HG03280 (cell line): Measurements from ENCODE around the gene PSMB11.

Source experiments
- ATAC-seq: cut with Tn5 transposase; IDR thresholded peaks from one replicate; pipeline ENCODE4 v1.9.1; 2021; ENCODE audit warnings: mild to moderate bottlenecking, moderate library complexity; ENCODE audit not compliant: unreplicated experiment

The PSMB11 gene

DNA sequence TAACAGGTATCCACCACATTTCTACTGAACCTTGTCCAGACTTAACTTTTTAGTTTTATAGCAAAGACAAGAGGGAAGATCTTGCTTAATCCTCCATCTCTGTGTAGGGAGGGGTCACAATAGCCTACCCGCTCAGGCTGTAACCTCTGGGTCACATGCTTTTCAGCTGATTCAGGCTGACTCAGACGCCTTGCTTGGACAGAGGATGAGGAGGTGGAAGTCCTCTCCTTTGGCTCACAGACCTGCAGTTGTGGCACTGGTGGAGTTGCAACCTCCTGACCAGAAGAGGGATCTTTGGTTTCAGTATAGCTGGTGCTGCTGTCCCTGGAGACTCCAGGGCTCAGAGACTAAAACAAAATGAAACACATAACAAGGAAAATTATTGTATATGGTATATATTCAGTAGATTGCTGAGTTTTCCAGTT, 36.7 kb downstream of the PSMB11 start:
- no peak for ATAC-seq

DNA sequence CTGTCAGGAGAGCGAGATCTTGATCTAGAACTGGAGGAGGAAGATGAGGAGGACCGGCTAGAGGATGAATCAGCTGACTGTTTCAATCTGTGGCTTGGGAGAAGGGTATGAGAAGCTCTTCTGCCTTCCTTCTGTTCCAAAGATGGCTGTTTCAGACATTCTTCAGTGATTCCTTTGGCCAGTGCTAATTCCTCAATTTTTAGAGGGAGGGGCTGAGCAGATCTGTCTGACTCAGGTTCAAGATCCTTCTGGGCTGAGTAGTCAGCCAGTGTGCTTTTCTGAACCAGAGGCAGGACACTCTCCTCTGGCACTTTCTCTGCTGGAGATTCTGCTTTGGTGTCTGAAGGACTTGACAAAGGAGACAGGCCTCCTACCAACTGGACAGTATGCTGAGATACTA, 37.7 kb downstream of the PSMB11 start:
- ATAC-seq = no peak

DNA sequence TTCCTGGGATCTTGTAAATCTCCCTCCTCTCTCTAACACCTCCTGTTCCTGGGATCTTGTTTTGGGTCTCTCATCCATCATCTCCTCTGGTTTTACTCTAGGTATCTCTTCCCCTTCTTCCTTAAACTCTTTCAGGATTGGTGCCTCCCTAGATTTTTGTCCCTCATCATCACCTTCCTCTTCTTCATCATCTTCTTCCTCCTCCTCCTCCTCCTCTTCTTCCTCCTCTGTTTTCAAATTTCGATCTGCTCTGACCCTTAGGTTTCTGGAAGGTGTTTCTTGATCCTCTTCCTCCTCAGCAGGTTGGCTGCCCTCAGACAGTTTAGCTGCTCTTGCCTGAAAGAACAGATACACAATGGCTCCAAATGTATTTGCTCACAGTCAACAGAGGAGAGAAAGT, 38.5 kb downstream of the PSMB11 start:
- no peak for ATAC-seq

DNA sequence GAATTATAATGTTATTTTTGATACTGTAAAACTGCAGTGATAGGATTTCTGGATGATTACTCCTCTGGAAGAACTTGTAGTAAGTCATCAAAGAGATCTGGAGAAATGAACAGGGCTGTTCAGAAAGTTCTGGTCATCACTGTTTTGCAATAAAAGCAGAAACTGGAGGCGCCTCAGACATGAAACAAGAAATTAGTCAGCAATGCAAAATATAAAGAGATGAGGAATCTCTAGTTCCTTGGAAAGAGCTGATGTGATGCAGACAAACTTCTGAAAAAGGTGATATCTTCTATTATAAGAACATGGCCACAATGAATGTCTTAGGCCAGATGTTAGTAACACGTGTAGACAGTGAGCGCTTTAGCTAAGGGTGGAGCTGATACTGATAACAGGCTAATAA, 43.4 kb downstream of the PSMB11 start:
- ATAC-seq = no peak

DNA sequence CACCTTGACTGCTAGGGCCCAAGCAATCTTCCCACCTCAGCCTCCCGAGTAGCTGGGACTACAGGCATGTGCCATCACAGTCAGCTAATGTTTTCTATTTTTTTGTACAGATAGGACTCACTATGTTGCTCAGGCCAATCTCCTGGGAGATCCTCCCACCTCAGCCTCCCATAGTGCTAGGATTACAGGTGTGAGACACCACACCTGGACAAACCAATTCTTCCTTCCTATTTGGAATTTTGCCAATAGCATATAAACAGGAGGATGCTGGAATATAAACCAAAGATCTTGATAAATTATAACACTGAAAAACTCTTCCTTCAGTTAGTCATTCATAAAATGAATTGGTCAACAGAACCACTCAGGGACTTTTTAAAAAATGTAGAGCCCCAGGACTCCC, 44.6 kb downstream of the PSMB11 start:
- no peak for ATAC-seq

DNA sequence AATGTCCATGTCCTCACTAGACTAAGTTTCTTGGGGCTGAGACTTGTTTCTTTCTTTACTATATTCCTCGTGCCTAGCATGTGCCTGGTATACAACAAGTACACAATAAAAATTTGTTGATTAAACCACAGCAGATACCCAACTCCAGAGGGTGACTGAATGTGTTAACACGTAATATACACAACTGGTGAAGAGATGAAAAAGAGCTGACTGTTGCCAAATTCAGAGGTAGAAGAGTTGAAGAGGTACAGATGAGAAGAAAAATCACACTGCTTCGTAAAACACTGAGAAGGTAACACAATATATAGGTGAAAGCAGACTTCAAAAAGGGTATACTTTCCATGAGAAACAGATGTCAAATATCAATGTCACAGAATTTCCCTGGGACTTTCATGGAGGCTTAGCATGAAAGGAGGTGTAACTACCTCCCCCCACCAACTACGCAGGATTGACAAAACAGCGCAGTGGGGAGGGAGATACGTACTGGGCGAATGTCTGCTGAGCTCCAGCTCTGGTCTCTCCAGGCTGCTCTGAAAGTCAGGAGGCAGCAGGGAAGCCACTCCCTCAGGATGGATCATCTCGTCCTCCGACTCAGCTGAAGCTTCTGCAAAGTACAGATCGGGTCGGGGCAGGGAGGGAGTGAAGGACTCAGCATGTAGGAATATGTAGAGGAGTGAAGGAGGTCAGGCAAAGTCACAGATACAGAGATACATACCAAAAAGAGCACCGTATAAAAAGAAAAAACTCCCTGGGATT, 47.7 kb downstream of the PSMB11 start:
- no peak for ATAC-seq

DNA sequence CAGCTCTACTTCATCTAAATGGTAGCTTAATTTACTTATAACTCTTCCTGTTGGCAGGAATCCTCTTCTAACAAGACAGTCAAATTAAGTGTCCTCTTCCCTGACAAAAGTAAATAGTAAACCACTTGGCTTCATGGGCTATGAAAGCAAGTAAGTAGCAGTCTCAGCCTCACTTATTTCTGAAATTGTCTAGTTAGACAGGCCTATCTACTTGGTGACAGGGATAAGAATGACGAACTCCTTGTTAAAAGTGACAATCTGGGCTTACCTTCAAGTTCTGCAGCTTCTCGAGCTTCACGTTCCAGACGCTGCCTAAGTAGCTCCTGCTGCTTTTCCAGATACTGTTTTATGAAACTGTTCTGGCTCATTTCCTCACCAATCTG, 48.2 kb downstream of the PSMB11 start:
- ATAC-seq = no peak

DNA sequence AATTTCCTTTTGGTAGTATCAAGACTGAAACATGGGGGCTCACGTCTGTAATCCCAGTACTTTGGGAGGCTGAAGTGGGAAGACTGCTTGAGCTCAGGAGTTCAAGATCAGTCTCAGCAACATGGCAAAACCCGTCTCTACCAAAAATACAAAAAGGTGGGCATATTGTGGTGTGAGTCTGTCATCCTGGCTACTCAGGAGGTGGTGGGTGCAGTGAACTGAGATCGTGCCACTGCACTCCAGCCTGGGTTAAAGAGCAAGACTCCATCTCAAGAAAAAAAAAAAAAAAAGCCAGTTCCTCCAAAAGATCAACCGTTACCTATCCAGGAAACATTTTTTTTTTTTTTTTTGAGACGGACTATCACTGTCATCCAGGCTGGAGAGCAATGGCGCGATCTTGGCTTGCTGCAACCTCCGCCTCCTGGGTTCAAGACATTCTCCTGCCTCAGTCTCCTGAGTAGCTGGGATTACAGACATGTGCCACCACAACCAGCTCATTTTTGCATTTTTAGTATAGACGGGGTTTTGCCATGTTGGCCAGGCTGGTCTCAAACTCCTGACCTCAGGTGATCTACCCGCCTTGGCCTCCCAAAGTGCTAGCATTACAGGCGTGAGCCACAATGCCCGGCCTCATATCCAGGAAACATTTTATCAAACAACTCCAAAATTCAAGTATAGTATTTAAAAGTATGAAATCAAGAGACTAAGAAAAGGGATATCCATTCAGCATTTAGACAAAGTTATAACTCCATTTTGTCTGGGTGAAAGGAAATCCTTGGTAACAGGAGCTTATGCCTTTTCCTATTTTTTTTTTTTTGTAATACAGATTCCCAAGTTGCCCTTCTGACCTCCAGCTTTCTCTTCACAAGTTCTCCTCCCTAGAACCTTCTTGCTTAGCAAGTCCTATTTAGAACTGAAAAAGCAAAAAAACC, 49.5 kb downstream of the PSMB11 start:
- ATAC-seq = no peak

DNA sequence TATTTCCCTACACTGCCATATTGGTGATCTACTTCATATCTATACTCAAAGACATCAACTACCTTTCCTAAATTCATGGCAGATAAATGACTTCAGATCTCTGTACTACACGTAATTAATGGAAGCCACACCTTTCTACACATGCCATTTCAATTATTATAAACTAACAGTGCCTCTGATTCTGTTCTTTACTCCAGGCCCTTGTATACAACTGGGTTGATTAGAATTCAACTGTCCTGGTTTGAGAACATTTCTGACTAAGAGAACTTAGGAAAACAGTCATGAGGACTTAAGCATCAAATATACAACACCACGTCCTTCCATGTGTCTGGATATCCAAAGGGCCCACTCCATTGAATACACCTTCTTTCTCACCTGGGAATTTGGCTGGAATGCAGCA, 51.1 kb downstream of the PSMB11 start:
- no peak for ATAC-seq

DNA sequence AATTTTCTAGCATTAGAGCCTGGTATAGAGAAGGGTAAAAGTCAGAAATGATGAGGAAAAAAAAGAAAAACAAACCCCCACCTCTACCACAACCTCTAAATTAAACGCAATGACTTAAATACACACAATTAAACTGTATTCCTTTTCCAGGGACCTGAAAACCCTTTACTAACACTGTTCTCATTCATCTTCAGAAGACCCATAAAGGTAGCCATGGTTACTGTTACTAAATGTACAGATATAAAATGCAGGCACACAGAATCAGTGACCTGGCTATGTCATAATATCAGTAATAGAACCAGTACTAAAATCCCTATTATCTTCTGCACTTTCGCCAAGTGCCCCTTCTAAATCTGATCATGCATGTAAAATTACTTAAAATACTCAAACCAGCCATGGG, 51.5 kb downstream of the PSMB11 start:
- no peak for ATAC-seq
